ENCODE data around the gene IL17RD.
A peak's percentile ranks its signal among the peaks of the same experiment; 100 is the strongest.
"Not testable (repeated sequence)": the region's sequence is repeated elsewhere in the genome, so short reads cannot be mapped to it uniquely, and the experiment has no call there.

IL17RD gene

DNA sequence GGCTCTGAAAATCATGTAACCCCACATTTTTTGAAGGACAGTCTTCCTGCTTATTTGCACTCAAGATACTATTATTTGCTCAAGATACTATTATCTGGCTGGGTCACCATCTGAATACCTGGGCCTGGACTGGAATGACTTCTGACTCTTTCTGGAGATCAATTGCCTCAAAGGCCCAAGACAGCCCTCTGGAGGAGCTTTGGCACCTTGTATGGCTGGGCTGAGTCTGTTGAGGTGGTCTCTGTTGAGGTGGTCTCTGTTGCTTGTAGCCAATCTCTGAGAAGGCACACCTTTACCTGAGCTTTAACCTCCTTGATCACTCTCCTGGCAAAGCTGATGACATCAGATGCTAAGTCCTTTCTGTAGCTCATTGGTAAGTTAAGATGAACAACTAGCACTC lies 71.7 kb downstream of the IL17RD start:
- no peak for DNase-seq (ENCODE audit: low spot score)

DNA sequence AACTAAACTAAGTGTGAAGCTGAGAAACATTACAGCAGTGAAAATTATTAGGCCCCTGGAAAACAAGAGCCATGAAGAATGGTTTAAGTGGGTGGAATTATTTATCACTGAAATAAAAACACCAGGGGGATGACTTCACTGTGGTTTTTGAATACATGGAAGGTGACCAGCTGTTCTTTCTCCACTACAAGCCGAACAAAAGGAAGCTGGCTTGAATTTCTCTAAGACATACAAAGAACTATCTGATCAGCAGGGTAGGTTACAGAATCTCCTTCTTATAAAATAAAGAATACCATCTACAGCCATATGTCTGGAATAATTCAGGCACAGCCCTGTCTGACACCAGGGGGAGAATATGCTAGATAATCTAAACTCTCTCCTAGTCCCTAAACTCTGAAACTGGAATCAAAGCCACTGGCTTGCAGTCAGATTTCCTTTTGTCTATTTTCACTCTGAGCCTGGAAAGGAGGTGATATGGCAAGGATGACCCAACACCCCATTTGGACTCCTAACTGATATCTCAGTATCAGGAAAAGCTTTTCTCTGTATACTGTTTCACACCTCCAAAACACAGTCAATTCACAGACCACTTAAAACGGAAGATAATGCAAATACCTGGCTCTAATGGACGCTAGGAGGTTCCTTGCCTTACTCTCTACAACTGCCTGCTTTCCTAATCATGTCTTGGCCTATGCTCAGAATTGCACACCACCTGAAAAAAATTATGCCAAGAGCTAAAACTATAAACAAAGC lies 73.5 kb downstream of the IL17RD start:
- no peak for DNase-seq (ENCODE audit: low spot score)

DNA sequence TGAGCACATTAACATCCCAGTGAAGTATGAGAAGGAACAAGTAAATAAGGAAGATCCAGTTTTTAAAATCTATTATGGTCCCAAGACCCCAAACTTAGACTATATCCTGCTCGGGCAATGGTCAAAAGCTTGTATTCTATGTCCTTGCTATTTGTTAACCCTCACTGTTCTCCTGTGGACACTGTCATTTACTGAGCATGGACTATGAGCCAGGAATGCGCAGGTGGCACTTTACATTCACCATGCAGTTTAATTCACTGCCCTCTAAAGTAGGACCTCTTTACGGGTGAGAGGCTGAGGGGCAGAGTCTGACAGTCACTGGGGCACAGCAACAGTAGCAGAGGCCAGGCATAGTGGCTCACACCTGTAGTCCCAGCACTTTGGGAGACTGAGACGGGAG lies 76.1 kb downstream of the IL17RD start:
- no peak for DNase-seq (ENCODE audit: low spot score)

DNA sequence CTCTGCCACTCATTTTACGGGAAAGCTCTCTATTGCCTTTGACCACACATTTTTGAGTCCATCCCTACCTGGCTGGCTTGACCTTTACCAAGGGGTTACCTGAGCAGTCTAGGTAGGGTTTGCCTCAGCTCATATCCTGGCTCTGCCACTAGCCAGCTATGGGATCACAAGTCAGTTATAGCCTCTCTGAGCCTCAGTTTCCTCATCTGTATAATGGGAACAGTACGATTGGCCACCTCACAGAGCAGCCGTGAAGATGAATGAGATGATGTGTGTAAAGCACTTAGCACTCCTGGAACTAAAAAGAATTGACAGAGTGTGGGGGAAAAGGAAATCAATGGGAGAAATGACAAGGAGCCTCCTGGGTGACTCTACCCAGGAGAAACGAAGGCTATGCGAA lies 76.7 kb downstream of the IL17RD start:
- no peak for DNase-seq (ENCODE audit: low spot score)

DNA sequence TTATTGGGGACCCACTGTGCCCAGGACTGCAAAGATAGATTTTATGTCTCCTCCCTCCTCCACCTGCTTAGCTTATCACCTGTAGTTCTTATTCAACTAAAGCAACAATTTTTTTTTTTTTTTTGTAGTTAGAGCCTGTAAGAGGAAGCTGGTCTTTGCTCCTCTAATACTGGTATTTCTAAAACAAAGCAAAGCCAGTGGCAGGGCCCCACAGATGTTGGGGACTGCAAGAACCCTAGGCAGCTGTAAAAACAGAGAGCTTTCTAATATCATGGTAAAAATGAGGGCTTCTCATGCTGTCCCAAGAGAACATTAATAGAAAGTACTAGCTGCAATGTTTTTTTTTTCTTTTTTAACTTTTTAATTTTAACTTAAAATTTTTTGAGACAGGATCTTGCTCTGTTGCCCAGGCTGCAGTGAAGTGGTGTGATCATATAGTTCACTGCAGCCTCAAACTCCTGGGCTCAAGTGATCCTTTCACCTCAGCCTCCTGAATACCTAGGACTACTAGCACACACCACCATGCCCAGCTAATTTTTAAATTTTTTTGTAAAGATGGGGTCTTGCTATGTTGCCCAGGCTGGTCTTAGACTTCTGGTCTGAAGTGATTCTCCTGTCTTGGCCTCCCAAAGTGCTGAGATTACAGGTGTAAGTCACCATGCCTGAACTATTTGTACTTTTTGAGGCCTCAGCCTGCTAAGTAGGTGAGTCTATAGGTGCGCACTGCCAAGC lies 77.6 kb downstream of the IL17RD start:
- no peak for DNase-seq (ENCODE audit: low spot score)

DNA sequence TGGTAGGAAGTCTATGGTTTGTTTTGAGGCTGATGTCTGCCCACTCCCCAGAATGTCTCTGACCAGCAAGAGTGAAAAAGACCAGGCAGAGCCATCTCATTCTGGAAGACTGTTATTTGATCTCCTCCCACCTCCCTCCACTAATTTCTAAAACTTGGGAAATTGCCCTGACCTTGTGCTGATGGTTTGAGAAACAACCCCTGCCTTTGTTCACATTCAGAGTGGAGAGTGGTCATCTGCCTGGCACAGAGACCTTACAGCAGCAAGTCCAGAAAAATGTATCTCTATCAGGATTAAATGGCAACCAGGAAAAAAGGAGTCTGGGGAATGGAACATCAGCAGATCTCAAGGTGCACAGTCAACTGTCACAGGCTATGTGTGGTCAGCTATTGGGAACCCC lies 79.0 kb downstream of the IL17RD start:
- no peak for DNase-seq (ENCODE audit: low spot score)

DNA sequence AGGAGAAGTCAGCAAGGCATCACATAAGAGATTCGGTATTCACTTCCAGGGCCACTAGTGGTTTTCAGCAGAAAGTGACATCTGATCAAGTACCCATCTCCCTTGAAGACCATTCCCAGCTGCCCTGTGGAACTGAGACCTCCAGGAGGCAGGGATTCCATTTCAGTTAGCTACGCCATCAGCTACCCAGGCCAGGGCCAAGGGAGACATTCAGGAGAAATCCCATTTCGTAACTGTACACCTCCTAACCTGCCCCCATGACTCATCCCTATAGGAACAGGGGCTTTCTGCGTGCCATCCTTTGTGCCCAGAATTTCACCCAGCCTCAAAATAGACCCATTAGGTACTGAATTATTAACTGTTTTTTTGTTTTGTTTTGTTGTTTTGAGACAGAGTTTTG lies 79.9 kb downstream of the IL17RD start:
- DNase-seq (ENCODE audit: low spot score) = no peak

DNA sequence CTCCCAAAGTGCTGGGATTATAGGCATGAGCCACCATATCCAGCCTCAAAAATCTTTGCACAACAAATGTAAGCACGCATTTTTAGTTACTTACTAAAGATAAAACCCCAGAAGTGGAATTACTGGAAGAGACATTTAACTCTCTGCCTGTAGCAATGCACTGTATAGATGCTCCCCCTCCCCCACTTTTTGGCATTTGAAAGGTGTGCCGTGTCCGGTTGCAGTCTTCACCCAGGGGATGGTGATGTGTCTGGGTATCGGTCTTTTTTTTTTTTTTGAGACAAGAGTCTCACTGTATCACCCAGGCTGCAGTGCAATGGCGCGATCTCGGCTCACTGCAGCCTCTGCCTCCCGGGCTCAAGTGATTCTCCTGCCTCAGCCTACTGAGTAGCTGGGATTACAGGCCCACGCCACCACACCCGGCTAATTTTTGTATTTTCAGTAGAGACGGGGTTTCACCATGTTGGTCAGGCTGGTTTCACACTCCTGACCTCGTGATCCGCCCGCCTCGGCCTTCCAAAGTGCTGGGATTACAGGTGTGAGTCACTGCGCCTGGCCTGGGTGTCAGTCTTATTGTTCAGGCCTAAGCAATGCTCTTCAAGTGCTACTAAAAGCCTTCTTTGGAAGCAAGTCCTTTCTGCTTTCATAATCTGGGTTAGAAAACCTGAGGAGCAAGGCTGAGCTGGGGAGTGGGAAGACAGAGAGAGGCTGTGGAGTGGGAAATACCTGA lies 81.7 kb downstream of the IL17RD start:
- DNase-seq (ENCODE audit: low spot score) = not testable (repeated sequence)

DNA sequence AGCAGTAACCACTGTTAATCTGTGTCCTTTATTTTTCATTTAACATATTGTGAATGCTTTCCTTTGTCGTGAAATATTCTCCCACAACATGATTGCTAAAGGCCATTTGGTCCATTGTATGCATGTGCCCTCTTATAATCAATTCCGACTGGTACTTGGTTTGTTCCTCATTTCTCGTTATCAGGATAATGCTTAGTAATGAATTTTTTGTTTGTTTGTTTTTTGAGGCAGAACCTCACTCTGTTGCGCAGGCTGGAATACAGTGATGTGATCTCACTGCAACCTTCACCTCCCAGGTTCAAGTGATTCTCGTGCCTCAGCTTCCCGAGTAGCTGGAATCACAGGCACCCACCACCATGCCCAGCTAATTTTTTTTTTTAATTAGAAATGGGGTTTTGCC lies 82.7 kb downstream of the IL17RD start:
- no peak for DNase-seq (ENCODE audit: low spot score)

DNA sequence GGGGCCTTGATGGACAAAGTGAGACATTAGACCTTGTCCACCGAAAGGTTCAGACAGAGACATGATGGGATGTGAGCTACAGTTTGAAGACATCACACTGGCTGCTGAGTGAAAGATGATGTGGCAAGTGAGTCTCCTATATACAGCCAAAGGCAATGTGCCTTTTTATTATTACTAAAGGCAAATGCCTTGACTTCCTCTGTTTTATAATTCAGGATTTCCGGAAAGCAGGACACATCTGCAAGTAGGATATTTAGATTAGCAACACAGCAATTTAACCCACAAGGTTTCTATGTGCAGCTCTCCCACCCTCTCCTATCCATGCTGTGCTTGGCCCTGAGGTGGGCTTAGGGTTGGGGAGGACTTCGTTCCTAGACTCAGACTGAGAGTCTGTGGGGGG lies 84.0 kb downstream of the IL17RD start:
- no peak for DNase-seq (ENCODE audit: low spot score)

DNA sequence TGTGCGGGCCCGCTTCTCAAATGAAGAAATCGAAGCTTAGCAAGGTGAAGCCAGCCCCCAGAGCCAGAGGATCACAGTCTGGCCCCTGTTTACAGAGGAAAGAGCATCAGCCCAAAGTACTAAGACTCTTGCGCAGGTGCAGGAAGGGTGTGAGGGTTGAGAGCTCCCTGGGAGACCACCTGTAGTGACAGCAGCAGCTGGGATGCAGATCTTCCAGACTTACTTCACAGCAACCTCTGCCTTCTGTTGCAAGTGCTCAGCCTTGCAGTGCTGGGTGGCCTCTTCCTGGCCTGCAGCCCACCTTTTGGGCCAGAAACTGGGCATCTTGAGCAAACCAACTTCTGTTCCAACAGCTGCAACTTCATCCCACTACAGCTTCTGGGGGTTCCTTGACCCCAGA lies 85.0 kb downstream of the IL17RD start:
- DNase-seq (ENCODE audit: low spot score) = no peak

DNA sequence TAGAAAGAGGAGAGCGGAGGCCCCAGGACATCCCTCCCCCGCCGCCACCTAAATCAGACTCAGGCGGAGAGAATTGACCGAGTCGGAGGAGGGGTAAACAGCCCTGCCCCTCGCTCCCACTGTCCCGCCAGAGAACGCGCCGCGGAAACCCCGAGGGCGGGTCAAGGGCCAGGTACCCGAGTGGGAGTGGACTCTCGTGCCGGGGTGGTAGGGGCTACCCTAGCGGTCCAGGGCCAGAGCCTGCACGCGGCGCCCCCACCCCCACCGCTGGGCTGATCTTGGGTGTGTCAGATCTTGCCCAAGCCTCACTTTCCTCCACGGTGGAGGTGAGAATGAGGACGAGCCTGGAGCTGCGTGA lies 85.7 kb downstream of the IL17RD start:
- DNase-seq (ENCODE audit: low spot score) = no peak

DNA sequence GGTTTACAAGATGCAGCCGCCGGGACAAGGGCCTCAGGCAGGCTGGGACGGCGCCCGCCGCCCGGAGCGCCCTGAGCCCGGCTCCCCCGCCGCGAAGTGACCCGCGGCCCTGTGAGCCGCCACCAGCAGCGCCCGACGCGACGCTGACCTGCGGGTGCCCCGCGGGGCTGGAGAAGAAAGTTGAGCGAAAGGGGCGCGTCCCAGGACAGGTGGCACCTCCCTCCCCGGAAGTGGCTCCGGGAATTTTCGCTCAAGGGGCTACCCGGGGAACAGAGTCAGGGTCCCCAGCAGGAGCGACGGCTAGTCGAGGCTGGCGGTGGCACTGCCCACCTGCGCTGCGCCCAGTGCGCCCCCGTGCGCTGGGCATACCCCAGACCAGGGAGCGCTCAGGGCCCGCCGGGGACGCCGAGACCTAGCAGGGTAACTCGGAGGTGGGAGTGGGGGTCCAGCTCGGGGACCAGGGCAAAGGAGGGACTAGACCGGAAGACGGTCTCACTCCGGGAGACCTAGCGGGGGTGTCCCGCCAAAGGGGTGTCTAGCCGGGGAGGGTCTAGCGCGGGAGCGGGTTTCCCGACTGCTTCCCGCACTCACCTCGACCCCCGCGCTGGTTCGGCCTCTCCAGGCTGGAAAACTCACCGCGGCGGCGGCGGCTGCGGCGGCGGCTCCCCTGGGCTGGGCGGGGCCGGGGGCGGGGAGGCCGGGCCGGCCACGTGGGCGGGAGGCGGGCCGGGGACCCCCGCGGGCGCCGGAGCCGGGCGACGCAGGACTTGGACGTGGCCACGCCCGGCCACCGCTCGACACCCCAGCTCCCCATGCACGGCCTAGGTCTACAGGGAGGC lies 86.3 kb downstream of the IL17RD start:
- DNase-seq (ENCODE audit: low spot score) = peak; percentile 71

DNA sequence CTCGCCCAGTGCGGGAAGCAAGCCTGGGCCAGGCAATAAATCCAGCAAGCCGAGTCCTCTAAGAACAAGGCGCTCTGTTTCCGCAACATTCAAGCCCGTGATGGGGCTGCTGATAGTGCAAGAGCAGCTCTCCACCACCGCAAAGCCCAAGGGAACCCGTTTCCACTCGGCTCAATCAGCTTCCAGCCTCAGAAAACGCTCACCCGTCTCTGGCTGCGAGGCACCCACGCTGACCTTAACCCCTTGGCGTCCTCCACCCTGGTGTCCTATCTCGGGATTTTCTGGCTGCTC lies 86.9 kb downstream of the IL17RD start:
- peak; percentile 30 for DNase-seq (ENCODE audit: low spot score)

DNA sequence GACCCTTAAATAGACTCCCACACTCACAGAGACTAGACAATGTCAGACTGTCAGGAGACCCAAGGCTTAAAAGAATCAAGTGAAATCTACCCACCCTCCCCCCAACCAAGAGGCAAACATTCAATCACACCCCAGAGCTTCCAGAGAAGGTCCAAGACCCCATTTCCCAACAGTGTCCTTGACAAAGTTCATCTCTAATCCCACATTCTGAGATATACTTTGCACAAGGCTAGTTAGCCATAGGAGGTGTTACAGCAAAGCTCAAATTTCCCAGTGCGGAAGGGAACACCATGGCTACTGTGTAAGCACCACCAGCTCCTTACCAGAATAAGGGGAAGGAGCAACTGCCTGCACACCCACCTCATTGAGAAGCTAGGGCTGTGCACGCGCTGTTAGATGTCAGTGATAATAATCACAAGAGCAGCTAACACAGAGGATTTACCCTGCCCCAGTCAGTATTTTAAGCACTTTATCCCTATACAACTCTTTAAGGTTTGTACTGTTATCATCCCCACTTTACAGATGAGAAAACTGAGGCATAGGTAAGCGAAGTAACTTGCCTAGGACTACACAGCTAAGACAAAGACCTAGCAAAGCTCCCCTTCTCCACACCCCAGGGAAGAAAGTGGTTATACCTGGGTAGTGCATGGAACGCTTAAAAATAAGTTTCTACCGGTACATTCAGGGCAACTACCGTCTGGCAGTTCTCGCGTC lies 87.4 kb downstream of the IL17RD start:
- DNase-seq (ENCODE audit: low spot score) = no peak

DNA sequence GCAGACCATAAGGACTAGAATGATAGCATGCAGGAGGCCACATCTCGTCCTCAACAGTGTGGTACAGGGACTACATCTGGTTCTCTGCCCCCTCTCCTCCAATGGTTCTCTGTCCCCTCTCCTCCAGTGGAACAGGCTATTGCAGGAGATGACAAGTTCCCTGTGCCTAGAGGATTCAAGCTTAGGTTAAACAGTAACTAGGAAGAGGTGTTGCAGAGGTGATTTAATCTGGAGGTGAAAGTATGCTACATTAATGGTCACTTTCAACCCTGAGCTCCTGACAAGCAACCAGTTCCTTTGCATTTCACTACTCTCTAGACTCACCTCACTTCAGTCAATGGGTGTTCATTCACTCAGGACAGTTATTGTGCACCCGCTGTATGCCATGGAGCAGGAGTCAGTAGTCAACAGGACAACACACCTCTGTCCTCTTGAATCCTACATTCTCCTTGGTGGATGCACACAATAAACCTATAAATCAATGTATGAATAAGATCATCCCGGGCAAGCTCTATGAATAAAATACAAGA lies 88.7 kb downstream of the IL17RD start:
- no peak for DNase-seq (ENCODE audit: low spot score)

DNA sequence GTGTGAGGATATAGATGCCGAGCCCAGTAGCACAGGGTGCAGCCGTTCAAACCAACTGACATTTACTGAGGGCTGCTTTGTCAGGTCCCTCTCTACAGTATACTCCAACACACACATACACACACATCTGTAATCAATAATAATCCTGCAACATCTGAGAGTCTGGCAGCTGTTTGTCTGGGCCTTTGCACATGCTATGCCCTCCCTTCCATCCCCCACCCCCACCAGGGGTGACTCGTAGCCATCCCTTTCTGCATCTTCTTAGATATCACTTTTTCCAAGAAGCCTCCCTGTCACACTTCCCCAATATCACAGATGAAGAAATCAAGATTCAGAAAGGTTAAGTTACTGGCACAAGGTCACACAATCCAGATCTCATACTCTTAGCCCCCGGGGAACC lies 91.0 kb downstream of the IL17RD start:
- no peak for DNase-seq (ENCODE audit: low spot score)

DNA sequence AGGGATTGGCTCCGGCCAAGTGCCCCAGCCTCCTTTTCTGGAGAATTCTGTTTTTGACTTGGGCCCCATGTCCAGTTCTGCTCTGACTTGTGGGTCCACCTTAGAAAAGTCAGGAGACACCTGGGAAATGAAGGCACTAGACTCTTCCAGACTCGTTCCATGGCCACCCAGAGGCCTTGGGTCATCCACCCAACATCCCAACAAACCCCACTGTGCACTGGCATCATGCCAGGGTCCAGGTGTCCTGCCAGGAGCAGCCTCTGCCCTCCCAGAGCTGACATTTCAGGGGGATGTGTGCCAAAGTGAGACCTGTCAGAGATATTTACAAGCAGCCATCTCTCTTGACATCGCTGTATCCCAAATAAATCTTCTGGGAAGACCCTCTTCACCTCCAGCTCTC lies 91.5 kb downstream of the IL17RD start:
- no peak for DNase-seq (ENCODE audit: low spot score)

DNA sequence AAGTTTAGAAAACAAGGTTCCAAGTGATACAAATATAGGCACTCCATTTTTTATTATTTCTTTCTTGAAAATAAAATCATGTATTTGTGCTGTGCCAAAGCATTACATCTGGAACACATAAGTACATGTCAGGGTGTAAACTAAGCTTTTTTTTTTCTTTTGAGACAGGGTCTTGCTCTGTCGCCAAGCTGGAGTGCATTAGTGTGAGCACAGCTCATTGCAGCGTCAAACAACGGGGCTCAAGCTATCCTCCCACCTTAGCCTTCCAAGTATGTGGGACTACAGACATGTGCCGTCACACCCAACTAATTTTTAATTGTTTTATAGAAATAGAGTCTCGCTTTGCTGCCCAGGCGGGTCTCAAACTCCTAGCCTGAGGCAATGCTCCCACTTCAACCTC lies 95.7 kb downstream of the IL17RD start:
- no peak for DNase-seq (ENCODE audit: low spot score)

DNA sequence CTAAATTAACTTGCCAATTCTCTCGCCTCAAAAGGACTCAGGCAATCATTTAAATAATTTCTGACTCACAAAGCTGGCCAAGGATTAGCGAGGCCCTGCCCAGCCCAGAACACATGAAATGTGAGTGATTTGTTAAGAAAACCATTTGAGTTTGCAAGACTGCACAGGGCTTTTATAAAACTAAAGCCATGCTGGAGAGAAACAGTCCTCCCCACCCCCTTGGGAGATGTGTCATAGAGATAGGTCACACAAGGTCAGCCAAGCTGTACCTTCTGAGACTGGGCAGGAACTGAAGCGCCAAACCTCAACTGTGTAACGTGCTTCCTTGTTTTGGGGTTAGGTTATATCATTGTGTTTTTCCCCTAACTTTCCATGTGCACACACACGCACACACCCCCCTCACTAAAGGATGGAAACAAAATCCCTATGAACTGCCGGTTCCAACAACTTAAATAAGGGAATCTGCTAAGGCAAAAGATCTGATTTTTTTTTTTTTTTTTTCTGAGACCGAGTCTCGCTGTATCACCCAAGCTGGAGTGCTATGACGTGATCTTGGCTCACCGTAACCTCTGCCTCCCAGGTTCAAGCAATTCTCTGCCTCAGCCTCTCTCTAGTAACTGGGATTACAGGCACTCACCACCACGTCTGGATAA lies 96.6 kb downstream of the IL17RD start:
- DNase-seq (ENCODE audit: low spot score) = peak; percentile 61

DNA sequence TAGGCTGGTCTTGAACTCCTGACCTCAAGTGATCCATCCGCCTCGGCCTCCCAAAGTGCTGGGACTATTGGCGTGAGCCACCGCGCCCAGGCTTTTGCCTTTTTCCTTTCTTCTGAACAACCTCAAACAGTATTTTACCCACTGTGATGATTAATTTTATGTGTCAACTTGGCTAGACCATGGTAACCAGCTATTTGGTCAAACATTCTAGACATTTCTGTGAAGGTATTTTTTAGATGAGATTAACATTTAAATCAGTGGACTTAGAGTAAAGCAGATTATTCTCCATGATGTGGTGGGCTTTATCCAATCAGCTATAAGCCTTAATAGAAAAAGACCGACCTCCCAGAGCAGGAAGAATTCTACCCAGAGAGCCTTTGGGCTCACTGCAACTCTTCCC lies 98.7 kb downstream of the IL17RD start:
- DNase-seq (ENCODE audit: low spot score) = no peak
